Cardiac septum (tissue), 1 donor: ENCODE results near the gene THPO. TPM values are rescaled to one million over a fixed set of nuclear protein-coding genes. Genes with fewer than 3 reads are reported as not detected.

Experiments used
- total RNA-seq: library from RNA; stranded (reverse); fragmentation: NEBNext Ultra II Directional; extraction: Animal tissue kit (Norgen Biotek cat#: 25700); gene quantifications from one replicate; pipeline ENCODE4 v1.2.1, GENCODE V29; 2021
- donor health status: DM: no; HTN: no; CAD: no.

The THPO gene
- total RNA-seq, 1 donor from 2014 or later, result 0.48 TPM

Other genes starting within 250 kb of the THPO start
- gene EIF2B5, start 242.8 kb downstream of the THPO start, total RNA-seq, result 33.4 TPM
- 68.6 TPM for gene DVL3, start 222.8 kb downstream of the THPO start, total RNA-seq
- 317 TPM for gene AP2M1, start 203.4 kb downstream of the THPO start, total RNA-seq
- 61.5 TPM for gene ABCF3, start 192.0 kb downstream of the THPO start, total RNA-seq
- gene VWA5B2, start 148.6 kb downstream of the THPO start, total RNA-seq, result not detected
- gene ALG3, start 129.2 kb downstream of the THPO start, total RNA-seq, result 14.1 TPM
- 1.5 TPM for gene EEF1AKMT4, start 128.5 kb downstream of the THPO start, total RNA-seq
- 0.30 TPM for gene CAMK2N2, start 116.7 kb downstream of the THPO start, total RNA-seq
- 0.19 TPM for gene ECE2, start 102.2 kb downstream of the THPO start, total RNA-seq
- gene PSMD2, start 79.0 kb downstream of the THPO start, total RNA-seq, result 217 TPM
- 284 TPM for gene EIF4G1, start 63.6 kb downstream of the THPO start, total RNA-seq
- 43.3 TPM for gene FAM131A, start 40.6 kb downstream of the THPO start, total RNA-seq
- 3.1 TPM for gene CLCN2, start 16.6 kb downstream of the THPO start, total RNA-seq
- 23.2 TPM for gene POLR2H, start 16.5 kb downstream of the THPO start, total RNA-seq
- 7.0 TPM for gene CHRD, start 1.8 kb upstream of the THPO start, total RNA-seq
- 3.6 TPM for gene EPHB3, start 183.6 kb upstream of the THPO start, total RNA-seq